Stomach (tissue), 9 donors: Measurements from ENCODE around the gene SLC41A3. TPM values are rescaled to one million over a fixed set of nuclear protein-coding genes. Genes with fewer than 3 reads are reported as not detected.

ENCODE experiments used
- DNase-seq, 2 donors: peaks; one replicate each; pipeline versions ENCODE4 v3.0.0 to v3.0.0-alpha.2; 2013 to 2019
- H3K27ac ChIP-seq, 5 donors: fragments of 200-600 bp in 4 of 5; sonication (generic) in 4 of 5; one replicate each; pipeline ENCODE4 v1.5.1; 2013 to 2019; ENCODE audit warnings: mild to moderate bottlenecking in 1 of 5, moderate library complexity in 1 of 5
- H3K27me3 ChIP-seq, 3 donors: fragments of 200-600 bp; sonication (generic); one replicate each; pipeline ENCODE4 v1.5.1; 2017 to 2019; ENCODE audit warnings: mixed run types in 1 of 3
- H3K36me3 ChIP-seq, 4 donors: fragments of 200-600 bp; sonication (generic); 1 replicate in 3 of 4; 2 replicates in 1 of 4; pipeline ENCODE4 v1.5.1; 2016 to 2019
- H3K4me1 ChIP-seq, 4 donors: fragments of 200-600 bp; sonication (generic); one replicate each; pipeline ENCODE4 v1.5.1; 2016 to 2019
- H3K4me3 ChIP-seq, 4 donors: fragments of 200-600 bp; sonication (generic) in 3 of 4; one replicate each; pipeline ENCODE4 v1.5.1; 2016 to 2019; ENCODE audit warnings: mild to moderate bottlenecking in 1 of 4
- H3K9me3 ChIP-seq, 4 donors: fragments of 200-600 bp; sonication (generic); one replicate each; pipeline ENCODE4 v1.5.1; 2016 to 2019
- CTCF ChIP-seq, 7 experiments: fragments of 450-650 bp in 4 of 7; fragments of 200-600 bp in 3 of 7; sonication (generic) in 3 of 7; IDR thresholded peaks; one replicate each; pipeline ENCODE4 v1.5.1; 2016 to 2019; ENCODE audit warnings: antibody characterized with exemption in 7 of 7, control low read depth in 2 of 7, mild to moderate bottlenecking in 1 of 7
- EP300 ChIP-seq: sonication (generic); formaldehyde crosslinking; IDR thresholded peaks from one replicate; pipeline ENCODE4 v1.6.1; 2017; ENCODE audit warnings: antibody characterized with exemption
- POLR2A ChIP-seq, 4 donors: fragments of 450-650 bp; IDR thresholded peaks; one replicate each; pipeline ENCODE4 v1.6.1; 2016; ENCODE audit warnings: antibody characterized with exemption in 4 of 4, control low read depth in 2 of 4, mild to moderate bottlenecking in 1 of 4, moderate library complexity in 1 of 4
- POLR2AphosphoS5 ChIP-seq, 3 donors: sonication (generic); formaldehyde crosslinking; IDR thresholded peaks; one replicate each; pipeline ENCODE4 v1.6.1; 2016; ENCODE audit warnings: antibody characterized with exemption in 3 of 3
- WGBS, 5 donors: extraction: QIAGEN DNeasy Blood & Tissue Kit in 3 of 5; methylation state at CpG; one replicate each; pipeline versions ENCODE4 v1.1.5 to v1.1.7; 2013 to 2018; 5-methylcytosine and 5-hydroxymethylcytosine counted together
- intact Hi-C: fragments of 100-400 bp; cut with DNase I; formaldehyde crosslinking; loops from one replicate; pipeline ENCODE4 v1.15.1; 2023; ENCODE audit warnings: low total_unique reads
- polyA plus RNA-seq, 3 donors: library from polyadenylated mRNA; stranded (reverse); fragments of 200-250 nt; gene quantifications; one replicate each; pipeline ENCODE4 v1.2.3, GENCODE V29; 2013
- total RNA-seq, 5 donors: library from RNA; depleted of rRNA; stranded (reverse); fragments of >200 nt; gene quantifications; one replicate each; pipeline versions ENCODE4 v1.1.0 to v1.2.3, GENCODE V29; 2014 to 2016
- donor health status: healthy with polysubstance abuse.
- donor health status: Bipolar disorder and iron deficiency.
- donor health status: healthy.

Gene SLC41A3
- total and polyA plus RNA-seq, 8 donors, result 15.4 to 81.7 (median 27.9) TPM

GRCh38 chr3:126131881-126132750, 48.2 kb upstream of the SLC41A3 start:
- intact Hi-C loops, result no loop called here
- no peak for TF ChIP-seq CTCF (IDR thresholded peaks at IDR 0.05)
- no peak for TF ChIP-seq EP300
- TF ChIP-seq POLR2AphosphoS5 (IDR thresholded peaks at IDR 0.05), result no peak
- TF ChIP-seq POLR2A (IDR thresholded peaks at IDR 0.05), result no peak
- Histone ChIP-seq H3K9me3 (no peaks in the 10 kb centered on the region), H3K4me3 (no peak overlapping the region), H3K4me1 (peaks cover 6 to 21% (median 19%) of the 10 kb centered on the region in 4 donors), H3K36me3 (no peaks in the 10 kb centered on the region), H3K27ac (no peak overlapping the region), H3K27me3 (peaks cover 0 to 9% (median 0%) of the 10 kb centered on the region in 3 donors)
- DNase-seq, result peak in 1 of 2 donors; percentile 18
- WGBS, 5 donors, result 73 to 88% (median 77%) methylated on average over 15 to 16 of the region's 16 CpGs

- H3K4me1 ChIP-seq, result peaks cover 6 to 21% (median 19%) of the 10 kb centered on the region in 4 donors
- intact Hi-C loops, result no loop called here
- H3K27me3 ChIP-seq, result peaks cover 0 to 9% (median 0%) of the 10 kb centered on the region in 3 donors
- H3K9me3 ChIP-seq, result no peaks in the 10 kb centered on the region
- no peaks in the 10 kb centered on the region for H3K36me3 ChIP-seq
- TF ChIP-seq EP300 (no peak), POLR2A (IDR thresholded peaks at IDR 0.05) (no peak), CTCF (IDR thresholded peaks at IDR 0.05) (no peak), POLR2AphosphoS5 (IDR thresholded peaks at IDR 0.05) (no peak)
- no peak overlapping the region for H3K4me3 ChIP-seq
- DNase-seq, result peak in 1 of 2 donors; percentile 25
- H3K27ac ChIP-seq, result no peak overlapping the region
- WGBS, 5 donors, result 72 to 85% (median 75%) methylated on average over 14 to 19 of the region's 19 CpGs
These were observed 47.2 kb upstream of the SLC41A3 start for GRCh38 chr3:126130981-126131745.

- WGBS, 5 donors, result 41 to 72% (median 63%) methylated on average over 13 to 15 of the region's 15 CpGs
- peak; percentile 66 to 75 for DNase-seq
- Histone ChIP-seq H3K36me3 (no peaks in the 10 kb centered on the region), H3K9me3 (no peaks in the 10 kb centered on the region), H3K27me3 (peaks cover 0 to 3% (median 0%) of the 10 kb centered on the region in 3 donors), H3K27ac (peak overlapping the region in 4 of 5 donors; percentile 27 to 77 (median 48)), H3K4me1 (peaks cover 6 to 21% (median 19%) of the 10 kb centered on the region in 4 donors), H3K4me3 (no peak overlapping the region)
- intact Hi-C loops, result no loop called here
- TF ChIP-seq POLR2AphosphoS5 (IDR thresholded peaks at IDR 0.05), result peak in 1 of 3 donors; percentile 48
- no peak for TF ChIP-seq CTCF (IDR thresholded peaks at IDR 0.05)
- TF ChIP-seq EP300, result no peak
These were observed 46.3 kb upstream of the SLC41A3 start for GRCh38 chr3:126130081-126130855.
